ENCODE data around the gene CABYR. TPM values are rescaled to one million over a fixed set of nuclear protein-coding genes. Genes with fewer than 3 reads are reported as not detected.

Gene CABYR
- total and polyA plus RNA-seq, 2 donors (not counting 1 experiment from before 2014, with no cell fraction given): 1.7 to 4.4 TPM

DNA sequence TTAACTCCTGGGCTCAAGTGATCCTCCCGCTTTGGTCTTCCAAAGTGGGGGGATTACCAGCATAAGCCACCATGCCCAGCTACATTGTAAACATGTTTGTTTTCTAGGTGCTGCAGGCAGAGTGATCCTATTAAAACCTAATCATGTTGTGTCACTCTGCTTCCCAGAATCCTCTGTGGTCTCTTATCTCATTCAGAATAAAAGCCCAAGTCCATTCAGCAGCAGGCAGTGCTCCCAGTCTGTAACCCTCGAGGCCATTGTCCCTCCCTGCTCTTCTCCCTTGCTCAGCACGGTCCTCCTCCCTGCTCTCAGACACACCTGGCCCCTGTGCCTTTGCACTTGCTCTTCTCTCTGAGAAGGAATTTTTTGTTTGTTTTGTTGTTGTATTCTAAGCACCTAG, 11.1 kb upstream of the CABYR start:
- Histone ChIP-seq H3K9ac (ENCODE audit: low read length) (no peak overlapping the region), H3K4me1 (ENCODE audit: control insufficient read depth in 2 of 2, insufficient read depth in 2 of 2, low read length in 2 of 2) (no peaks in the 10 kb centered on the region), H3K79me2 (ENCODE audit: control insufficient read depth, insufficient read depth, low read length) (no peaks in the 10 kb centered on the region), H3K27me3 (replicated peaks in 1 of 4; ENCODE audit: control extremely low read depth in 1 of 4, control insufficient read depth in 3 of 4, insufficient read depth in 4 of 4, low read length in 3 of 4) (no peaks in the 10 kb centered on the region), H3K4me2 (replicated peaks; ENCODE audit: low read depth, low read length, poor library complexity, severe bottlenecking) (no peak overlapping the region), H2AFZ (ENCODE audit: insufficient read depth, low read depth, low read length, poor library complexity, severe bottlenecking) (no peak overlapping the region), H3K4me3 (ENCODE audit: control extremely low read depth in 1 of 5, extremely low read depth in 1 of 5, insufficient read depth in 1 of 5, low read depth in 2 of 5, low read length in 4 of 5) (no peak overlapping the region), H4K20me1 (ENCODE audit: control insufficient read depth, insufficient read depth, low read length, poor library complexity, severe bottlenecking) (no peaks in the 10 kb centered on the region), H3K36me3 (replicated peaks in 1 of 2; ENCODE audit: control extremely low read depth in 1 of 2, control insufficient read depth in 1 of 2, extremely low read depth in 1 of 2, insufficient read depth in 2 of 2, low read length in 1 of 2) (peaks cover 17 to 68% of the 10 kb centered on the region in 2 experiments), H3K9me3 (ENCODE audit: control extremely low read depth in 1 of 3, control insufficient read depth in 2 of 3, insufficient read depth in 1 of 3, low read length in 2 of 3) (no peaks in the 10 kb centered on the region), H3K27ac (ENCODE audit: low read length in 2 of 2) (no peak overlapping the region)
- POLR2A ChIA-PET: no interaction called here
- 83% methylated on average over 1 of the region's 3 CpGs for WGBS (ENCODE audit: insufficient coverage)
- no peak for TF ChIP-seq EZH2 (IDR thresholded peaks at IDR 0.05; ENCODE audit: borderline replicate concordance, insufficient read depth, low read depth, low read length, poor library complexity, severe bottlenecking)
- TF ChIP-seq, protein P1, sequence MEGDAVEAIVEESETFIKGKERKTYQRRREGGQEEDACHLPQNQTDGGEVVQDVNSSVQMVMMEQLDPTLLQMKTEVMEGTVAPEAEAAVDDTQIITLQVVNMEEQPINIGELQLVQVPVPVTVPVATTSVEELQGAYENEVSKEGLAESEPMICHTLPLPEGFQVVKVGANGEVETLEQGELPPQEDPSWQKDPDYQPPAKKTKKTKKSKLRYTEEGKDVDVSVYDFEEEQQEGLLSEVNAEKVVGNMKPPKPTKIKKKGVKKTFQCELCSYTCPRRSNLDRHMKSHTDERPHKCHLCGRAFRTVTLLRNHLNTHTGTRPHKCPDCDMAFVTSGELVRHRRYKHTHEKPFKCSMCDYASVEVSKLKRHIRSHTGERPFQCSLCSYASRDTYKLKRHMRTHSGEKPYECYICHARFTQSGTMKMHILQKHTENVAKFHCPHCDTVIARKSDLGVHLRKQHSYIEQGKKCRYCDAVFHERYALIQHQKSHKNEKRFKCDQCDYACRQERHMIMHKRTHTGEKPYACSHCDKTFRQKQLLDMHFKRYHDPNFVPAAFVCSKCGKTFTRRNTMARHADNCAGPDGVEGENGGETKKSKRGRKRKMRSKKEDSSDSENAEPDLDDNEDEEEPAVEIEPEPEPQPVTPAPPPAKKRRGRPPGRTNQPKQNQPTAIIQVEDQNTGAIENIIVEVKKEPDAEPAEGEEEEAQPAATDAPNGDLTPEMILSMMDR (IDR thresholded peaks at IDR 0.05): no peak
- H3K27ac Mint-ChIP-seq: no peak overlapping the region
- H3K9me3 Mint-ChIP-seq (ENCODE audit: insufficient read depth): no peaks in the 10 kb centered on the region
- intact Hi-C loops (cut with micrococcal nuclease): no loop called here
- no peaks in the 10 kb centered on the region for H3K27me3 Mint-ChIP-seq
- no peak overlapping the region for H3K4me3 Mint-ChIP-seq
- CTCF ChIA-PET: interaction anchor here (1.9 kb wide), 1 partner anchor 9 kb away, joined by 9 read pairs; no protein-coding TSS in a partner anchor
- H3K4me1 Mint-ChIP-seq: no peaks in the 10 kb centered on the region
- no peak for ATAC-seq (ENCODE audit: low read depth)
- DNase-seq: no peak

DNA sequence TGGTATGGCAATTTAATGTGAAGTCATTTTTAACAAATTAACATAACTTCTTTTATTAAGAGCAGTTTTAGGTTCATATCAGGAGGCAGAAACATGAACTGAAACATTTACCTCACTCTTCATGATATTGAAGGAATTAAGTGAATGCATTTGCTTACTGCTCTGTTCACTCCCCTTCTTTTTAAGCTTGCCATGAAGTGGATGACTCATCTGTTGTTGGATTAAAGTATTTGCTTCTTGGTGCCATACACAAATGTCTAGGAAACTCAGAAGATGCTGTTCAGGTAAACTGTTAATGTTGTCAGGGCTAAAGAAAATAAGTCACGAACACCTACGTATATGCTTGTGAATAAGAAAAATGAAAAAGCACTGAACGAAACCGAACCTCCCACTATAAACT, 10.2 kb upstream of the CABYR start:
- CTCF ChIA-PET: interaction anchor here (1.9 kb wide), 1 partner anchor 10 kb away, joined by 9 read pairs; no protein-coding TSS in a partner anchor

More for the DNA sequence above, 10.2 kb upstream of the CABYR start:
- TF ChIP-seq, protein P1 (IDR thresholded peaks at IDR 0.05): no peak
- no peak for TF ChIP-seq EZH2 (IDR thresholded peaks at IDR 0.05; ENCODE audit: borderline replicate concordance, insufficient read depth, low read depth, low read length, poor library complexity, severe bottlenecking)
- Histone ChIP-seq H3K27me3 (replicated peaks in 1 of 4; ENCODE audit: control extremely low read depth in 1 of 4, control insufficient read depth in 3 of 4, insufficient read depth in 4 of 4, low read length in 3 of 4) (no peaks in the 10 kb centered on the region), H3K4me3 (ENCODE audit: control extremely low read depth in 1 of 5, extremely low read depth in 1 of 5, insufficient read depth in 1 of 5, low read depth in 2 of 5, low read length in 4 of 5) (no peak overlapping the region), H3K4me1 (ENCODE audit: control insufficient read depth in 2 of 2, insufficient read depth in 2 of 2, low read length in 2 of 2) (no peaks in the 10 kb centered on the region), H3K36me3 (replicated peaks in 1 of 2; ENCODE audit: control extremely low read depth in 1 of 2, control insufficient read depth in 1 of 2, extremely low read depth in 1 of 2, insufficient read depth in 2 of 2, low read length in 1 of 2) (peaks cover 21 to 70% of the 10 kb centered on the region in 2 experiments), H2AFZ (ENCODE audit: insufficient read depth, low read depth, low read length, poor library complexity, severe bottlenecking) (no peak overlapping the region), H3K9me3 (ENCODE audit: control extremely low read depth in 1 of 3, control insufficient read depth in 2 of 3, insufficient read depth in 1 of 3, low read length in 2 of 3) (no peaks in the 10 kb centered on the region), H4K20me1 (ENCODE audit: control insufficient read depth, insufficient read depth, low read length, poor library complexity, severe bottlenecking) (no peaks in the 10 kb centered on the region), H3K79me2 (ENCODE audit: control insufficient read depth, insufficient read depth, low read length) (no peaks in the 10 kb centered on the region), H3K27ac (ENCODE audit: low read length in 2 of 2) (no peak overlapping the region), H3K9ac (ENCODE audit: low read length) (no peak overlapping the region), H3K4me2 (replicated peaks; ENCODE audit: low read depth, low read length, poor library complexity, severe bottlenecking) (no peak overlapping the region)
- WGBS (ENCODE audit: insufficient coverage): no CpG with 5 or more reads among the region's 4 CpGs
- POLR2A ChIA-PET: no interaction called here
- intact Hi-C loops (cut with micrococcal nuclease): no loop called here
- no peak for ATAC-seq (ENCODE audit: low read depth)
- DNase-seq: no peak
- Mint-ChIP-seq H3K9me3 (ENCODE audit: insufficient read depth) (no peaks in the 10 kb centered on the region), H3K4me3 (no peak overlapping the region), H3K27me3 (no peaks in the 10 kb centered on the region), H3K27ac (no peak overlapping the region), H3K4me1 (no peaks in the 10 kb centered on the region)
